Endothelial cell of umbilical vein (primary cell): Measurements from ENCODE around the gene IL17REL. TPM values are rescaled to one million over a fixed set of nuclear protein-coding genes. Genes with fewer than 3 reads are reported as not detected.
A peak's percentile ranks its signal among the peaks of the same experiment; 100 is the strongest.

Experiments
- BruUV-seq: library from RNA; stranded (reverse); fragments of 400-500 nt; replicated peaks from 2 replicates; lab custom pipeline; 2021; lab: Mats Ljungman, UMichigan
- CTCF ChIA-PET: fragments of 300-600, 350-600 bp; sonication (Branson Sonifier 250); formaldehyde crosslinking; loops from one replicate; lab custom pipeline; 2021; ENCODE audit warnings: antibody characterized with exemption, inconsistent platforms; lab: Charles Lee
- POLR2A ChIA-PET: fragments of 300-600, 350-600 bp; sonication (Branson Sonifier 250); formaldehyde crosslinking; loops from one replicate; lab custom pipeline; 2021; ENCODE audit warnings: antibody characterized with exemption, inconsistent platforms; lab: Charles Lee
- DNase-seq: peaks from one replicate; pipeline ENCODE4 v3.0.0-alpha.2; 2011; ENCODE audit warnings: low read depth, low spot score
- FAIRE-seq: peaks from 2 replicates; lab custom pipeline; 2011; peaks lifted over from hg19 to GRCh38; lab: Jason Lieb, UNC
- H2AFZ ChIP-seq: 2 replicates; pipeline ENCODE4 v1.6.0; 2012; ENCODE audit warnings: low read depth, low read length, control low read depth, inconsistent platforms
- H3K27ac ChIP-seq: 2 replicates; pipeline ENCODE4 v1.5.1; 2011; ENCODE audit warnings: low read depth, mild to moderate bottlenecking, control low read depth, low read length, moderate library complexity; ENCODE audit not compliant: insufficient read depth
- H3K27me3 ChIP-seq, 2 experiments: 2 replicates each; pipeline versions ENCODE4 v1.6.0 to v1.6.1; 2011; ENCODE audit warnings: low read length in 2 of 2, mixed read lengths in 1 of 2; ENCODE audit not compliant: control insufficient read depth in 2 of 2, insufficient read depth in 2 of 2
- H3K36me3 ChIP-seq, 2 experiments: 2 replicates in 1 of 2; 3 replicates in 1 of 2; pipeline ENCODE4 v1.5.1; 2011; ENCODE audit warnings: low read length in 2 of 2, mild to moderate bottlenecking in 1 of 2, moderate library complexity in 1 of 2; ENCODE audit not compliant: control insufficient read depth in 2 of 2, insufficient read depth in 2 of 2; ENCODE audit errors: extremely low read depth in 1 of 2
- H3K4me1 ChIP-seq: 3 replicates; pipeline ENCODE4 v1.5.1; 2011; ENCODE audit warnings: mild to moderate bottlenecking, low read length; ENCODE audit not compliant: control insufficient read depth, insufficient read depth; ENCODE audit errors: extremely low read depth
- H3K4me2 ChIP-seq: 2 replicates; pipeline ENCODE4 v1.6.1; 2011; ENCODE audit warnings: low read length, control low read depth, mixed read lengths; ENCODE audit not compliant: insufficient read depth
- H3K4me3 ChIP-seq, 3 experiments: fragments of 200-600 bp in 1 of 3; sonication (generic), shearing (Covaris generic) in 1 of 3; replicated peaks in 1 of 3; 2 replicates each; pipeline ENCODE4 v1.5.1; 2011 to 2016; ENCODE audit warnings: control low read depth in 3 of 3, low read length in 3 of 3, mild to moderate bottlenecking in 2 of 3, inconsistent platforms in 1 of 3, low read depth in 1 of 3, moderate library complexity in 1 of 3; ENCODE audit not compliant: insufficient read depth in 1 of 3
- H3K79me2 ChIP-seq: 2 replicates; pipeline ENCODE4 v1.6.0; 2012; ENCODE audit warnings: low read length, inconsistent platforms; ENCODE audit not compliant: control insufficient read depth, insufficient read depth
- H3K9ac ChIP-seq: replicated peaks from 2 replicates; pipeline ENCODE3; 2011; ENCODE audit warnings: low read length, control low read depth; ENCODE audit not compliant: insufficient read depth; ENCODE audit errors: extremely low read depth
- H3K9me1 ChIP-seq: replicated peaks from 3 replicates; pipeline ENCODE4 v1.6.0; 2011; ENCODE audit warnings: mild to moderate bottlenecking, low read length; ENCODE audit not compliant: control insufficient read depth, insufficient read depth; ENCODE audit errors: extremely low read depth
- H3K9me3 ChIP-seq: replicated peaks from 2 replicates; pipeline ENCODE4 v1.5.1; 2012; ENCODE audit warnings: low read length, inconsistent platforms; ENCODE audit not compliant: control insufficient read depth, insufficient read depth
- H4K20me1 ChIP-seq: replicated peaks from 2 replicates; pipeline ENCODE3; 2011; ENCODE audit warnings: mild to moderate bottlenecking, low read length; ENCODE audit not compliant: control insufficient read depth, insufficient read depth; ENCODE audit errors: extremely low read depth
- EZH2 ChIP-seq: IDR thresholded peaks from 2 replicates; pipeline ENCODE4 v1.6.1; 2012; ENCODE audit warnings: borderline replicate concordance, low read depth, mild to moderate bottlenecking, moderate library complexity, low read length, inconsistent platforms; ENCODE audit not compliant: severe bottlenecking
- FOS ChIP-seq: IDR thresholded peaks from 2 replicates; pipeline ENCODE4 v1.6.1; 2011; ENCODE audit warnings: mild to moderate bottlenecking, low read length, moderate library complexity, borderline replicate concordance; ENCODE audit not compliant: insufficient read depth
- GATA2 ChIP-seq: IDR thresholded peaks from 2 replicates; pipeline ENCODE4 v1.7.0; 2011; ENCODE audit warnings: low read depth, mild to moderate bottlenecking, moderate library complexity, mixed read lengths, low read length; ENCODE audit not compliant: insufficient read length, insufficient read depth
- JUN ChIP-seq: IDR thresholded peaks from 2 replicates; pipeline ENCODE4 v1.6.1; 2011; ENCODE audit warnings: borderline replicate concordance, low read depth; ENCODE audit not compliant: insufficient read length, insufficient read depth
- MYC ChIP-seq: IDR thresholded peaks from one replicate; pipeline ENCODE4 v1.6.1; 2011; ENCODE audit warnings: mild to moderate bottlenecking, low read depth, low read length
- POLR2A ChIP-seq: IDR thresholded peaks from 2 replicates; pipeline ENCODE4 v1.6.1; 2012; ENCODE audit warnings: low read depth, mild to moderate bottlenecking, control low read depth, low read length
- POLR2AphosphoS5 ChIP-seq: IDR thresholded peaks from 2 replicates; pipeline ENCODE4 v1.6.1; 2012; ENCODE audit warnings: low read depth, mild to moderate bottlenecking, control low read depth, low read length, moderate library complexity; ENCODE audit not compliant: insufficient read depth
- dilution Hi-C: fragments of 300-500 bp; cut with MboI; formaldehyde crosslinking; loops from one replicate; pipeline ENCODE4 v1.15.0; 2019; ENCODE audit warnings: low sequenced_read_pairs; ENCODE audit not compliant: extremely low pct_ligation_motif_present
- intact Hi-C: fragments of 100-400 bp; cut with micrococcal nuclease; formaldehyde crosslinking; loops from one replicate; pipeline ENCODE4 v1.10.0; 2022
- polyA plus RNA-seq, 4 experiments: library from polyadenylated mRNA; depleted of rRNA in 3 of 4; stranded (reverse) in 3 of 4; unstranded in 1 of 4; fragments of >200 nt; gene quantifications; 2 replicates each; pipeline versions ENCODE4 v1.2.1 to v1.2.3, GENCODE V29; 2011 to 2012; ENCODE audit warnings: missing spikeins in 1 of 4
- total RNA-seq: library from RNA; stranded (reverse); gene quantifications from 2 replicates; pipeline ENCODE4 v1.2.3, GENCODE V29; 2021
- TF ChIP-seq, protein P1 (sequence below), 2 donors: IDR thresholded peaks; 1 replicate in 1 of 2; 2 replicates in 1 of 2; pipeline ENCODE4 v1.5.1; 2011; ENCODE audit warnings: low read length in 2 of 2, mild to moderate bottlenecking in 2 of 2, moderate library complexity in 2 of 2, control low read depth in 1 of 2, inconsistent platforms in 1 of 2, low read depth in 1 of 2; ENCODE audit not compliant: insufficient read depth in 1 of 2; ENCODE audit errors: extremely low read depth in 1 of 2
- TF ChIP-seq, protein P2 (sequence below): IDR thresholded peaks from 2 replicates; pipeline ENCODE4 v1.6.1; 2011; ENCODE audit not compliant: insufficient read depth, insufficient read length

Gene IL17REL
- total and polyA plus RNA-seq, 2 donors (not counting 3 experiments of a cell fraction or from before 2014, with no cell fraction given), result 0.06 to 0.15 TPM

DNA sequence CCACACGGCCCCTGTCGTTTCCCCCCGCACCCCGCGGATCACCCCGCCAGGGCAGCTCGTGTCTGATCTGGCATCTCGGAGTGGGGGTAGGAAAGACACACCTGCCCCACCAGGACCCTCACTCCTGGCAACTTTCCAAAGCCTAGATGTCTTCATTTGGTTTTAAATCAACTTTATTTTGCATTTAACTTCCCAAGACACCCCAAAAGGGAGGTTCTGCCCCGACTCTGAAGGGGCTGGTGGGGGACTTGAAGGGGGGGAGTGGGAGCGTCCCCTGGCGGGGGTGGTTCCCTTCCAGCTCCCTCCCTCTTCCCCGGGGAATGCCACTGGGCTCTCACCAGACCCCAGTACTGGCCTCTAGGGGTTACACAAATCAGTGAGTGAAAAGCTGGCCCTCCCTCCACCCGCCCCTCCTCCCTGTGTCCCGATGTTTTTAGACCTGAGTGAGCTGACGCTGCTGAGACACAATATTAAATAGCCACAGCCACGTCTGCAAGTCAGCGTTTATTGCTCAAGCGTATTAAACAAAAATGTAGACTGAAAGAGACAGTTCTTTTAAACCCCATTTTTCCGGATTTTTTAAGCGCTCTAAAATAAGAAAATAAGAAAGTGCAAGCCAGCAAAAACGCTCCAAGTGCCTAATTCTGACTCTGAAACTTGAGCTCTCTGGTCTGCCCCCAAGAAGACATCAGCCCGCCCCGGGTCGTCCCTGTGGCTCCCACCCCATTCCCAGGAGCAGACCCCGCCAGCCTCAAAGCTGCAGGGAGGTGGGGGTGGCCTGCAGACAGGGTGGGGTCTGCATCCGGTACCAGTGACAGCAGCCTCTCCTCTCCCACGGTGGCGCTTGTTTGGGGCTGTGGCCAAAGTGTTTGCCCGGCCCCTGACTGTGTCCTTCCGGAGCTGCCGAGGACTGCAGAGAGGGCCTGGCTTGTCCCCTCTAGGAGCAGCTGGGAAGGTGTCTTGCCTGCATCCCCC, 46.6 kb upstream of the IL17REL start:
- H3K4me2 ChIP-seq, result no peak overlapping the region
- H3K79me2 ChIP-seq, result no peaks in the 10 kb centered on the region
- no peaks in the 10 kb centered on the region for H4K20me1 ChIP-seq
- no peak overlapping the region for H3K9ac ChIP-seq
- H2AFZ ChIP-seq, result no peak overlapping the region
- TF ChIP-seq FOS (no peak), GATA2 (no peak), JUN (no peak), MYC (no peak), POLR2A (no peak), EZH2 (peak; percentile 85), POLR2AphosphoS5 (no peak)
- TF ChIP-seq, protein P1, sequence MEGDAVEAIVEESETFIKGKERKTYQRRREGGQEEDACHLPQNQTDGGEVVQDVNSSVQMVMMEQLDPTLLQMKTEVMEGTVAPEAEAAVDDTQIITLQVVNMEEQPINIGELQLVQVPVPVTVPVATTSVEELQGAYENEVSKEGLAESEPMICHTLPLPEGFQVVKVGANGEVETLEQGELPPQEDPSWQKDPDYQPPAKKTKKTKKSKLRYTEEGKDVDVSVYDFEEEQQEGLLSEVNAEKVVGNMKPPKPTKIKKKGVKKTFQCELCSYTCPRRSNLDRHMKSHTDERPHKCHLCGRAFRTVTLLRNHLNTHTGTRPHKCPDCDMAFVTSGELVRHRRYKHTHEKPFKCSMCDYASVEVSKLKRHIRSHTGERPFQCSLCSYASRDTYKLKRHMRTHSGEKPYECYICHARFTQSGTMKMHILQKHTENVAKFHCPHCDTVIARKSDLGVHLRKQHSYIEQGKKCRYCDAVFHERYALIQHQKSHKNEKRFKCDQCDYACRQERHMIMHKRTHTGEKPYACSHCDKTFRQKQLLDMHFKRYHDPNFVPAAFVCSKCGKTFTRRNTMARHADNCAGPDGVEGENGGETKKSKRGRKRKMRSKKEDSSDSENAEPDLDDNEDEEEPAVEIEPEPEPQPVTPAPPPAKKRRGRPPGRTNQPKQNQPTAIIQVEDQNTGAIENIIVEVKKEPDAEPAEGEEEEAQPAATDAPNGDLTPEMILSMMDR (IDR thresholded peaks at IDR 0.05; ENCODE audit: extremely low read depth in 1 of 2, insufficient read depth in 1 of 2, low read depth in 1 of 2, low read length in 2 of 2), result peak in 1 of 2 donors; percentile 19
- TF ChIP-seq, protein P2, sequence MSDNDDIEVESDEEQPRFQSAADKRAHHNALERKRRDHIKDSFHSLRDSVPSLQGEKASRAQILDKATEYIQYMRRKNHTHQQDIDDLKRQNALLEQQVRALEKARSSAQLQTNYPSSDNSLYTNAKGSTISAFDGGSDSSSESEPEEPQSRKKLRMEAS, result no peak
- DNase-seq (peak; percentile 22), FAIRE-seq (no peak)
- H3K27ac ChIP-seq, result no peak overlapping the region
- no peaks in the 10 kb centered on the region for H3K9me1 ChIP-seq
- H3K36me3 ChIP-seq, result no peaks in the 10 kb centered on the region
- no peaks in the 10 kb centered on the region for H3K9me3 ChIP-seq
- dilution Hi-C loops, result no loop called here
- POLR2A ChIA-PET, result no interaction called here
- no peak overlapping the region for H3K4me3 ChIP-seq
- CTCF ChIA-PET, result interaction anchor here (0.9 to 2.5 kb wide), 7 partner anchors 9 to 129 kb away, joined by 3 to 9 read pairs (median 4); partner anchors contain the start of gene MLC1
- intact Hi-C loops, result no loop called here
- no TSS peak for BruUV-seq
- H3K27me3 ChIP-seq, result peaks cover 10 to 19% of the 10 kb centered on the region in 2 experiments
- H3K4me1 ChIP-seq, result no peaks in the 10 kb centered on the region
